ENCODE data around the gene ATRX. TPM values are rescaled to one million over a fixed set of nuclear protein-coding genes. Genes with fewer than 3 reads are reported as not detected.

ATRX gene
- total RNA-seq, 1 donor from 2014 or later, result 44.6 TPM

- DNase-seq (ENCODE audit: low read depth), result no peak
- peak; percentile 31 for TF ChIP-seq CTCF (IDR thresholded peaks at IDR 0.05; ENCODE audit: insufficient read depth, low read length, poor library complexity, severe bottlenecking)
- no peaks in the 10 kb centered on the region for H3K27me3 ChIP-seq (ENCODE audit: control insufficient read depth, insufficient read depth, low read length)
- no peaks in the 10 kb centered on the region for H3K36me3 ChIP-seq (ENCODE audit: control insufficient read depth, insufficient read depth, low read length)
- H3K4me3 ChIP-seq (ENCODE audit: low read depth, low read length), result no peak overlapping the region
Observed at GRCh38 chrX:77597090-77597489, 188.9 kb downstream of the ATRX start.

GRCh38 chrX:77595848-77596247, 190.2 kb downstream of the ATRX start:
- TF ChIP-seq CTCF (IDR thresholded peaks at IDR 0.05; ENCODE audit: insufficient read depth, low read length, poor library complexity, severe bottlenecking), result no peak
- H3K36me3 ChIP-seq (ENCODE audit: control insufficient read depth, insufficient read depth, low read length), result no peaks in the 10 kb centered on the region
- no peak for DNase-seq (ENCODE audit: low read depth)
- no peak overlapping the region for H3K4me3 ChIP-seq (ENCODE audit: low read depth, low read length)
- H3K27me3 ChIP-seq (ENCODE audit: control insufficient read depth, insufficient read depth, low read length), result no peaks in the 10 kb centered on the region

DNA sequence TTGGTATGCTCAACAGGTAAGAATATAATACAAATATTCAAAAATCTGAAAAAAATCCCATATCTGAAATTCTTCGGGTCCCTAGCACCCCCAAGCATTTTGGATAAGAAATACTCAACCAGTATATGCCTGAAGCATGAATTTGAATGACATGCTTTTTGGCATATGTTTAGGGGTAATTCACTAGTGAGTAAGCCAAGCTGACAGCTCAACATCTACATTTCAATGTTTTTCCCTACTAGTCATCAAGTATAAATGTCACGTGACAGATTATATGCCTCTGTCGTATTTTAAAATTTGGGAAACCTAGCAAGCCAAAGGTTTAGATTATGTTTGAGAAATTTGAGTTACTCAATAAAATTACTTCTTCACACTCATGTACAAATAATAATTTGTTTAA, 213.7 kb downstream of the ATRX start:
- DNase-seq (ENCODE audit: low read depth), result no peak
- H3K36me3 ChIP-seq (ENCODE audit: control insufficient read depth, insufficient read depth, low read length), result no peaks in the 10 kb centered on the region
- TF ChIP-seq CTCF (IDR thresholded peaks at IDR 0.05; ENCODE audit: insufficient read depth, low read length, poor library complexity, severe bottlenecking), result no peak
- H3K4me3 ChIP-seq (ENCODE audit: low read depth, low read length), result no peak overlapping the region
- no peaks in the 10 kb centered on the region for H3K27me3 ChIP-seq (ENCODE audit: control insufficient read depth, insufficient read depth, low read length)

DNA sequence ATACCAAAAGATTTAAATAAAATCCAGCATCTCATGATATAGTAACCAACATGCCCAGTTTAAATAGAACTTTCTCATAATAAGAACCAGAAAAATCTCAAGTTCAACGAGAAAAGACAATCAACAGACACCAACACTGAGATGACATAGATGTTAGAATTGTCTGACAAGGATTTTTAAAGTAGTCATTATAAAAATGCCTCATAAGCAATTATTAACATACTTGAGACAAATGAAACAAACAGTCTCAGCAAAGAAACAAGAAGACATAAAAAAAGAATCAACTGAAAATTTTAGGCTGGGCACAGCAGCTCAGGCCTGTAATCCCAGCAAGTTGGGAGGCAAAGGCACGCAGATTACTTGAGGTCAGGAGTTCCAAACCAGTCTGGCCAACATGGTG, 220.7 kb downstream of the ATRX start:
- no peaks in the 10 kb centered on the region for H3K27me3 ChIP-seq (ENCODE audit: control insufficient read depth, insufficient read depth, low read length)
- H3K36me3 ChIP-seq (ENCODE audit: control insufficient read depth, insufficient read depth, low read length), result no peaks in the 10 kb centered on the region
- no peak for DNase-seq (ENCODE audit: low read depth)
- no peak overlapping the region for H3K4me3 ChIP-seq (ENCODE audit: low read depth, low read length)
- no peak for TF ChIP-seq CTCF (IDR thresholded peaks at IDR 0.05; ENCODE audit: insufficient read depth, low read length, poor library complexity, severe bottlenecking)

DNA sequence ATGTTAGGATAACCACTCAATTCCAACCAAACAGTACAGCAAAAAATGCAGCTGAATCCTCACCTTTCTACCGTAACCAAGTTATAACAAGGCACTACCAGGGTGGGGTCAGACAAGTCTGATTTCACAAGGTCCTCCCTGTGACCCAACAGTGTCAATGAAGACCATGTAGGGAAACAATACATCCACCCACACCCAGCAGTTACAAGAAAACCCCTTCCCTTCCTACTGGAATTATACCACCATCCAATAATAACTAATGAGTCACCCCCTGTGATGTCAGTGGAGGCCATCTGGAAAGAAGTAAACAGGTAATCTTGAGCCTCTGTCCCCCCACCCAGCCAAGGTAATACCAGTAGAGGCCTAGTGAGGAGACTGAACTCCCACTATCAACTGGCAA, 221.2 kb downstream of the ATRX start:
- DNase-seq (ENCODE audit: low read depth), result peak; percentile 5
- no peak for TF ChIP-seq CTCF (IDR thresholded peaks at IDR 0.05; ENCODE audit: insufficient read depth, low read length, poor library complexity, severe bottlenecking)
- Histone ChIP-seq H3K27me3 (ENCODE audit: control insufficient read depth, insufficient read depth, low read length) (no peaks in the 10 kb centered on the region), H3K4me3 (ENCODE audit: low read depth, low read length) (no peak overlapping the region), H3K36me3 (ENCODE audit: control insufficient read depth, insufficient read depth, low read length) (no peaks in the 10 kb centered on the region)

DNA sequence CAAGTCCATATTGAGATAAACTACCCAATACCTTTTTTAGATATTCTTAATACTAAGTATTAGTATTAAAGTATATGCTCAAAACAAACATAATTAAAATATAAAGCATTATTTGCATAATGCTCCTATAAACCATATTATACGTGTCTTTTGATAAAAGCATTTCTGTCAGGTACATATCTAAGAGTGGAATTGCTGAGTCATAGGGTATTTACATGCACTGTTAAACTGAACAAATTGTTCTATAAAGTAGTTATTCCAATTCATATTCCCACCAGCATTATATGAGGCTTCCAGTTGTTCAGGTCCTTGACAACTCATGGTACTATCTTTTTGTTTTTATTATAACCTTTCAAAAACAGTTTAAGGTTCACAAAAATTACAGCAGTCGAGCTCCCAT, 224.6 kb downstream of the ATRX start:
- H3K27me3 ChIP-seq (ENCODE audit: control insufficient read depth, insufficient read depth, low read length), result no peaks in the 10 kb centered on the region
- no peak overlapping the region for H3K4me3 ChIP-seq (ENCODE audit: low read depth, low read length)
- DNase-seq (ENCODE audit: low read depth), result no peak
- no peaks in the 10 kb centered on the region for H3K36me3 ChIP-seq (ENCODE audit: control insufficient read depth, insufficient read depth, low read length)
- TF ChIP-seq CTCF (IDR thresholded peaks at IDR 0.05; ENCODE audit: insufficient read depth, low read length, poor library complexity, severe bottlenecking), result no peak

Data from kidney epithelial cell (primary cell).